Uterus (tissue), 2 donors: ENCODE measurements around the gene TOX2.

Experiments
- CTCF ChIP-seq, 4 experiments: fragments of 200-600 bp in 2 of 4; fragments of 450-650 bp in 2 of 4; sonication (generic) in 2 of 4; IDR thresholded peaks; one replicate each; pipeline ENCODE4 v1.5.1; 2016 to 2019; ENCODE audit warnings: antibody characterized with exemption in 4 of 4, mild to moderate bottlenecking in 2 of 4, moderate library complexity in 1 of 4
- POLR2A ChIP-seq, 2 donors: fragments of 450-650 bp; IDR thresholded peaks; one replicate each; pipeline ENCODE4 v1.6.1; 2016; ENCODE audit warnings: antibody characterized with exemption in 2 of 2, mild to moderate bottlenecking in 1 of 2, moderate library complexity in 1 of 2

GRCh38 chr20:44029848-44030230, 115.2 kb downstream of the TOX2 start:
- TF ChIP-seq CTCF (IDR thresholded peaks at IDR 0.05) (no peak), POLR2A (IDR thresholded peaks at IDR 0.05) (no peak)
